ENCODE results near the gene PRKCB.

Gene PRKCB

GRCh38 chr16:23857256-23857880, 21.6 kb downstream of the PRKCB start:
- H3K36me3 ChIP-seq (ENCODE audit: insufficient read depth, low read length), result no peaks in the 10 kb centered on the region
- H3K27ac ChIP-seq (ENCODE audit: low read depth, low read length), result no peak overlapping the region
- H3K4me3 ChIP-seq (ENCODE audit: low read depth in 1 of 2, low read length in 2 of 2), result no peak overlapping the region
- no peaks in the 10 kb centered on the region for H3K27me3 ChIP-seq (ENCODE audit: control insufficient read depth in 1 of 2, insufficient read depth in 2 of 2, low read length in 2 of 2)
- H3K4me1 ChIP-seq (ENCODE audit: insufficient read depth, low read length), result peaks cover 26% of the 10 kb centered on the region
- H3K9ac ChIP-seq (ENCODE audit: low read length), result no peak overlapping the region
- no peaks in the 10 kb centered on the region for H3K9me3 ChIP-seq (ENCODE audit: low read length)

DNA sequence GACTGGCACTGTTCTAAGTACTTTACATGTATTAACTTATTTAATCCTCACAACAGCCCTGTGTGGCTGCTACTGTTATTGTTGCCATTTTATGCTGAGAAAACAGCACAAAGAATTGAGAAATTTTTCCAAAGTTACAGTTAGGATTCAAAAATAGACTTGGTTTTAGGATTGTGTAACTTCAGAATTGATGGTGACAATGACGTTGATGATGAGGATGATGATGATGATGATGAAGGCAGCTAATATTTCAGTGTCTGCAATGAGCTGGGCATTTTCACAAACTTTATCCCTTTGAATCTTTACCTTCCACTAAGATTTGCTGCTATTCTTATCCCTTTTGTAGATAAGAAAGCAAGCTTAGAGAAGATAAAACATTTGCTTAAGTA, 22.1 kb downstream of the PRKCB start:
- Histone ChIP-seq H3K27ac (ENCODE audit: low read depth, low read length) (no peak overlapping the region), H3K9ac (ENCODE audit: low read length) (no peak overlapping the region), H3K4me3 (ENCODE audit: low read depth in 1 of 2, low read length in 2 of 2) (no peak overlapping the region), H3K36me3 (ENCODE audit: insufficient read depth, low read length) (no peaks in the 10 kb centered on the region), H3K9me3 (ENCODE audit: low read length) (no peaks in the 10 kb centered on the region), H3K27me3 (ENCODE audit: control insufficient read depth in 1 of 2, insufficient read depth in 2 of 2, low read length in 2 of 2) (no peaks in the 10 kb centered on the region), H3K4me1 (ENCODE audit: insufficient read depth, low read length) (peaks cover 28% of the 10 kb centered on the region)

GRCh38 chr16:23858542-23858941, 22.8 kb downstream of the PRKCB start:
- Histone ChIP-seq H3K36me3 (ENCODE audit: insufficient read depth, low read length) (no peaks in the 10 kb centered on the region), H3K27ac (ENCODE audit: low read depth, low read length) (no peak overlapping the region), H3K27me3 (ENCODE audit: control insufficient read depth in 1 of 2, insufficient read depth in 2 of 2, low read length in 2 of 2) (no peaks in the 10 kb centered on the region), H3K4me1 (ENCODE audit: insufficient read depth, low read length) (peaks cover 28% of the 10 kb centered on the region), H3K9ac (ENCODE audit: low read length) (no peak overlapping the region), H3K4me3 (ENCODE audit: low read depth in 1 of 2, low read length in 2 of 2) (no peak overlapping the region), H3K9me3 (ENCODE audit: low read length) (no peaks in the 10 kb centered on the region)

DNA sequence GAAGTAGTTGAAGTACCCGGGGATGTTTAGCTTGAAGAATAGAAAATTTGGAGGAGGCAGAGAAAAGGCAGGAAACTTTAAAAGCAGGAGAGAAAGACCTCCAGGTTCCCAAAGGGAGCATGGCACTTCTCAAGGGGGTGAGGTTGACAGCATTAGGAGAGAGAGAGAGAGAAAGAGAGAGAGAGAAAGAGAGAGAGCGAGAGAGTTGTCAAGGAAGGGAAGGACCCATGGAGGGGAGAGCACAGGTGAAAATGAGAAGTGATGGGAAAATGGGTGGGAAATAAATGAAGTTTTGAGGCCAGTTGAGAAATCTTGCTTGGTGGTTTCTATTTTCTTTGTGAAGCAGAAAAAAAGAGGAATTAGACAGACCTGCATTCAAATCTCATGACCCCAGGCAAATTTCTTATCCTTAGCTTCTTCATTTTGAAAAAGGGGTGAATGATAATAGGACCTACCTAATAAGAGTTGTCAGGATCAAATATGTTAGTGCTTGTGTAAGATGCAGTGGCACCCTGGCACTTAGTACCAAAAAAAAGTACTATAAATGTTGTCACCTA, 24.0 kb downstream of the PRKCB start:
- Histone ChIP-seq H3K4me1 (ENCODE audit: insufficient read depth, low read length) (peaks cover 35% of the 10 kb centered on the region), H3K9ac (ENCODE audit: low read length) (no peak overlapping the region), H3K4me3 (ENCODE audit: low read depth in 1 of 2, low read length in 2 of 2) (no peak overlapping the region), H3K36me3 (ENCODE audit: insufficient read depth, low read length) (no peaks in the 10 kb centered on the region), H3K9me3 (ENCODE audit: low read length) (no peaks in the 10 kb centered on the region), H3K27ac (ENCODE audit: low read depth, low read length) (no peak overlapping the region), H3K27me3 (ENCODE audit: control insufficient read depth in 1 of 2, insufficient read depth in 2 of 2, low read length in 2 of 2) (no peaks in the 10 kb centered on the region)

GRCh38 chr16:23861874-23862273, 26.1 kb downstream of the PRKCB start:
- Histone ChIP-seq H3K9me3 (ENCODE audit: low read length) (no peaks in the 10 kb centered on the region), H3K4me1 (ENCODE audit: insufficient read depth, low read length) (peaks cover 35% of the 10 kb centered on the region), H3K9ac (ENCODE audit: low read length) (no peak overlapping the region), H3K27me3 (ENCODE audit: control insufficient read depth in 1 of 2, insufficient read depth in 2 of 2, low read length in 2 of 2) (no peaks in the 10 kb centered on the region), H3K27ac (ENCODE audit: low read depth, low read length) (no peak overlapping the region), H3K36me3 (ENCODE audit: insufficient read depth, low read length) (no peaks in the 10 kb centered on the region), H3K4me3 (ENCODE audit: low read depth in 1 of 2, low read length in 2 of 2) (no peak overlapping the region)

- Histone ChIP-seq H3K9me3 (ENCODE audit: low read length) (no peaks in the 10 kb centered on the region), H3K4me3 (ENCODE audit: low read depth in 1 of 2, low read length in 2 of 2) (no peak overlapping the region), H3K4me1 (ENCODE audit: insufficient read depth, low read length) (peaks cover 35% of the 10 kb centered on the region), H3K27me3 (ENCODE audit: control insufficient read depth in 1 of 2, insufficient read depth in 2 of 2, low read length in 2 of 2) (no peaks in the 10 kb centered on the region), H3K9ac (ENCODE audit: low read length) (no peak overlapping the region), H3K27ac (ENCODE audit: low read depth, low read length) (no peak overlapping the region), H3K36me3 (ENCODE audit: insufficient read depth, low read length) (no peaks in the 10 kb centered on the region)
These were observed 26.8 kb downstream of the PRKCB start for GRCh38 chr16:23862556-23862955.

GRCh38 chr16:23863511-23864422, 28.0 kb downstream of the PRKCB start:
- peak overlapping the region in 1 of 2 donors; percentile 39 for H3K4me3 ChIP-seq (ENCODE audit: low read depth in 1 of 2, low read length in 2 of 2)
- no peak overlapping the region for H3K9ac ChIP-seq (ENCODE audit: low read length)
- peak overlapping the region; percentile 35 for H3K27ac ChIP-seq (ENCODE audit: low read depth, low read length)
- H3K9me3 ChIP-seq (ENCODE audit: low read length), result no peaks in the 10 kb centered on the region
- no peaks in the 10 kb centered on the region for H3K36me3 ChIP-seq (ENCODE audit: insufficient read depth, low read length)
- no peaks in the 10 kb centered on the region for H3K27me3 ChIP-seq (ENCODE audit: control insufficient read depth in 1 of 2, insufficient read depth in 2 of 2, low read length in 2 of 2)
- peaks cover 23% of the 10 kb centered on the region for H3K4me1 ChIP-seq (ENCODE audit: insufficient read depth, low read length)

DNA sequence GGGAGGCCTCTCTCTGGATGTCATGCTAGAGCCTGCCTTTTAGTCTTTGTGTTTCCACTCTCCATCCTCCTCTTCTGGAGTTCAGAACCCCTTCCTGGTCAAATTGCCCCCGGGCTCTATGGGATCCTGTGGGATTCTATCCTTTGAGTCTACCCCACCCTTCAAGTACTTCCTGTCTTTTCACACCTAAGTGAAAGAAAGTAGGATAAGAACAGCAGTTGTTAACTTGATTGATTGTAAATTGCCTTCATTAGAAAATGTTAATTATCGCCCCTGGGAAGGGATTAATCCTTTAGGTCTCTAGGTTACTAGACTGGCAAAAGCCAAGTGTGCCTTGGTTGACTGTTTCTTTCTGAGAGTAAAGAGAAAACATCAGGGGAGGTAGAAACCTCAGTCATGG, 30.1 kb downstream of the PRKCB start:
- Histone ChIP-seq H3K4me1 (ENCODE audit: insufficient read depth, low read length) (peaks cover 16% of the 10 kb centered on the region), H3K4me3 (ENCODE audit: low read depth in 1 of 2, low read length in 2 of 2) (no peak overlapping the region), H3K9me3 (ENCODE audit: low read length) (no peaks in the 10 kb centered on the region), H3K9ac (ENCODE audit: low read length) (no peak overlapping the region), H3K27me3 (ENCODE audit: control insufficient read depth in 1 of 2, insufficient read depth in 2 of 2, low read length in 2 of 2) (no peaks in the 10 kb centered on the region), H3K36me3 (ENCODE audit: insufficient read depth, low read length) (no peaks in the 10 kb centered on the region), H3K27ac (ENCODE audit: low read depth, low read length) (no peak overlapping the region)

GRCh38 chr16:23866621-23867020, 30.8 kb downstream of the PRKCB start:
- Histone ChIP-seq H3K36me3 (ENCODE audit: insufficient read depth, low read length) (no peaks in the 10 kb centered on the region), H3K27ac (ENCODE audit: low read depth, low read length) (no peak overlapping the region), H3K27me3 (ENCODE audit: control insufficient read depth in 1 of 2, insufficient read depth in 2 of 2, low read length in 2 of 2) (no peaks in the 10 kb centered on the region), H3K4me3 (ENCODE audit: low read depth in 1 of 2, low read length in 2 of 2) (no peak overlapping the region), H3K9me3 (ENCODE audit: low read length) (no peaks in the 10 kb centered on the region), H3K4me1 (ENCODE audit: insufficient read depth, low read length) (peaks cover 24% of the 10 kb centered on the region), H3K9ac (ENCODE audit: low read length) (no peak overlapping the region)

GRCh38 chr16:23867566-23867965, 31.8 kb downstream of the PRKCB start:
- H3K36me3 ChIP-seq (ENCODE audit: insufficient read depth, low read length), result no peaks in the 10 kb centered on the region
- peaks cover 23% of the 10 kb centered on the region for H3K4me1 ChIP-seq (ENCODE audit: insufficient read depth, low read length)
- no peaks in the 10 kb centered on the region for H3K27me3 ChIP-seq (ENCODE audit: control insufficient read depth in 1 of 2, insufficient read depth in 2 of 2, low read length in 2 of 2)
- no peak overlapping the region for H3K27ac ChIP-seq (ENCODE audit: low read depth, low read length)
- H3K4me3 ChIP-seq (ENCODE audit: low read depth in 1 of 2, low read length in 2 of 2), result no peak overlapping the region
- no peak overlapping the region for H3K9ac ChIP-seq (ENCODE audit: low read length)
- H3K9me3 ChIP-seq (ENCODE audit: low read length), result no peaks in the 10 kb centered on the region

- Histone ChIP-seq H3K27ac (ENCODE audit: low read depth, low read length) (no peak overlapping the region), H3K4me3 (ENCODE audit: low read depth in 1 of 2, low read length in 2 of 2) (no peak overlapping the region), H3K9ac (ENCODE audit: low read length) (no peak overlapping the region), H3K36me3 (ENCODE audit: insufficient read depth, low read length) (no peaks in the 10 kb centered on the region), H3K27me3 (ENCODE audit: control insufficient read depth in 1 of 2, insufficient read depth in 2 of 2, low read length in 2 of 2) (no peaks in the 10 kb centered on the region), H3K4me1 (ENCODE audit: insufficient read depth, low read length) (peaks cover 22% of the 10 kb centered on the region), H3K9me3 (ENCODE audit: low read length) (no peaks in the 10 kb centered on the region)
These were observed 32.4 kb downstream of the PRKCB start for GRCh38 chr16:23868136-23868535.
